ENCODE measurements around the gene JPH2. TPM values are rescaled to one million over a fixed set of nuclear protein-coding genes. Genes with fewer than 3 reads are reported as not detected.

JPH2 gene
- total RNA-seq, 1 experiment from 2014 or later: 0.17 TPM

DNA sequence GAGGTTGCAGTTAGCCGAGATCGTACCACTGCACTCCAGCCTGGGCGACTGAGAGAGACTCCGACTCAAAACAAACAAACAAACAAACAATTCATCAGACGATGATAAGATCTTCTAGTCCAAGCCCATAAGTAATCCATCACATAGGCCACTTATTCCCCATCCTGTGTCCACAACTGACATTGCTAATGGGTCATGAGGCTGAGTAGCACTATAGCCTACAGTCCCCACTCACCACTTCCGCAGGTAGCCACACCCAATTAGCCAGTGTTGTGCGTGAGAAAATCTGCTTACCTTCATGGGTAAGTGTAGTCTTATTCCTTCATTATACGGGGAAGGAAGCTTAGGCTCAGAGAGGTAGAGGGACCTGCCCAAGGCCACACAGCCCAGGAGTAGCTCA lies 13.1 kb downstream of the JPH2 start:
- Histone ChIP-seq H3K79me2 (ENCODE audit: insufficient read depth, low read length) (no peaks in the 10 kb centered on the region), H3K4me2 (ENCODE audit: low read length) (no peak overlapping the region), H3K9me2 (ENCODE audit: insufficient read depth) (no peaks in the 10 kb centered on the region), H3K4me1 (ENCODE audit: control insufficient read depth in 1 of 2, insufficient read depth in 2 of 2, low read length in 2 of 2) (no peaks in the 10 kb centered on the region), H3K9me3 (ENCODE audit: control insufficient read depth in 1 of 2, insufficient read depth in 1 of 2, low read depth in 1 of 2, low read length in 2 of 2) (no peaks in the 10 kb centered on the region), H3K27ac (ENCODE audit: low read depth, low read length) (no peak overlapping the region), H3K36me3 (ENCODE audit: control insufficient read depth in 1 of 2, insufficient read depth in 2 of 2, low read length in 2 of 2) (no peaks in the 10 kb centered on the region), H2AFZ (ENCODE audit: low read depth, low read length, poor library complexity, severe bottlenecking) (no peak overlapping the region), H4K20me1 (ENCODE audit: insufficient read depth) (no peaks in the 10 kb centered on the region), H3K27me3 (ENCODE audit: insufficient read depth, low read length) (no peaks in the 10 kb centered on the region), H3K4me3 (replicated peaks in 1 of 2; ENCODE audit: low read depth in 1 of 2, low read length in 2 of 2) (no peak overlapping the region), H3K9ac (ENCODE audit: low read length) (no peak overlapping the region)
- no peak for ATAC-seq
- POLR2A ChIA-PET: no interaction called here
- intact Hi-C loops (cut with micrococcal nuclease): no loop called here
- RAD21 ChIA-PET (ENCODE audit: low non-redundant PET in 1 of 2, low total read pairs in 2 of 2, uncharacterized antibody in 2 of 2, unreplicated experiment in 2 of 2): no interaction called here
- no TSS peak for BruUV-seq (replicated peaks)
- CTCF ChIA-PET: no interaction called here
- no peak for DNase-seq (ENCODE audit: low read depth, low spot score)
- TF ChIP-seq CEBPB (IDR thresholded peaks at IDR 0.05; ENCODE audit: low read depth) (no peak), ZNF274 (IDR thresholded peaks at IDR 0.05; ENCODE audit: low read depth, low read length) (no peak), EGR1 (IDR thresholded peaks at IDR 0.05; ENCODE audit: low read depth) (no peak), CBX3 (IDR thresholded peaks at IDR 0.05; ENCODE audit: low read depth) (no peak), EZH2phosphoT487 (IDR thresholded peaks at IDR 0.05; ENCODE audit: borderline replicate concordance) (no peak), POLR2AphosphoS5 (IDR thresholded peaks at IDR 0.05; ENCODE audit: low read depth, low read length) (no peak), SRF (IDR thresholded peaks at IDR 0.05; ENCODE audit: low read depth) (no peak)

DNA sequence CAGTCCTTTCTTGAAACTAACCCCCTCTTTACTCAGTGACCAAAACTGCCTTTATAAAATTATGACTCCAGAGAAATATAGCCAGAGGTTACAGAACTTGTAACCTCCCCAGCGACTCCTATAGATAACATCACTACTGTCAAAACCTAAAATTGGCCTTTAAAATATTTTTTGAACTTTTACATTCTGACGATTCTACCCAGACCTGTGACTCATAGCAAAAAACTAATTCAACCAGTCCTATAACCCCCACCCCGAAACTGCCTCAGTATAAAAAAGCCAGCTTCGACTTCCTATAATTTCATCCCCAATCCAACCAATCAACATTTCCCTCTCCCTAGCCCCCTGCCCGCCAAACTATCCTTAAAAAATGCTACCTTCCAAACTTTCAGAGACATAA lies 13.9 kb downstream of the JPH2 start:
- no peaks in the 10 kb centered on the region for H3K36me3 ChIP-seq (ENCODE audit: control insufficient read depth in 1 of 2, insufficient read depth in 2 of 2, low read length in 2 of 2)
- H3K27me3 ChIP-seq (ENCODE audit: insufficient read depth, low read length): no peaks in the 10 kb centered on the region
- H3K4me3 ChIP-seq (replicated peaks in 1 of 2; ENCODE audit: low read depth in 1 of 2, low read length in 2 of 2): no peak overlapping the region
- H3K4me1 ChIP-seq (ENCODE audit: control insufficient read depth in 1 of 2, insufficient read depth in 2 of 2, low read length in 2 of 2): no peaks in the 10 kb centered on the region
- no peaks in the 10 kb centered on the region for H3K79me2 ChIP-seq (ENCODE audit: insufficient read depth, low read length)
- ChIA-PET POLR2A (no interaction called here), CTCF (interaction anchor here (1.9 kb wide), 1 partner anchor 17 kb away, joined by 9 read pairs; no protein-coding TSS in a partner anchor), RAD21 (ENCODE audit: low non-redundant PET in 1 of 2, low total read pairs in 2 of 2, uncharacterized antibody in 2 of 2, unreplicated experiment in 2 of 2) (no interaction called here)
- intact Hi-C loops (cut with micrococcal nuclease): no loop called here
- no peaks in the 10 kb centered on the region for H3K9me2 ChIP-seq (ENCODE audit: insufficient read depth)
- no peak overlapping the region for H3K4me2 ChIP-seq (ENCODE audit: low read length)
- H3K9me3 ChIP-seq (ENCODE audit: control insufficient read depth in 1 of 2, insufficient read depth in 1 of 2, low read depth in 1 of 2, low read length in 2 of 2): no peaks in the 10 kb centered on the region
- ATAC-seq (no peak), DNase-seq (ENCODE audit: low read depth, low spot score) (no peak)
- H3K27ac ChIP-seq (ENCODE audit: low read depth, low read length): no peak overlapping the region
- H2AFZ ChIP-seq (ENCODE audit: low read depth, low read length, poor library complexity, severe bottlenecking): no peak overlapping the region
- H4K20me1 ChIP-seq (ENCODE audit: insufficient read depth): no peaks in the 10 kb centered on the region
- no peak overlapping the region for H3K9ac ChIP-seq (ENCODE audit: low read length)
- BruUV-seq (replicated peaks): no TSS peak
- no peak for TF ChIP-seq TCF7L2 (IDR thresholded peaks at IDR 0.05; ENCODE audit: borderline replicate concordance, extremely low read depth, insufficient read depth, insufficient read length)
- TF ChIP-seq SIN3A (IDR thresholded peaks at IDR 0.05; ENCODE audit: low read depth): no peak
